Activated CD8-positive, alpha-beta memory T cell treated with anti-CD3 and anti-CD28 coated beads, Interleukin-2, amount 10 ng/mL, durations not matched to agents 7 days and 5 days (primary cell): ENCODE results near the gene NXPH2. TPM values are rescaled to one million over a fixed set of nuclear protein-coding genes. Genes with fewer than 3 reads are reported as not detected.
"Not testable (repeated sequence)": the region's sequence is repeated elsewhere in the genome, so short reads cannot be mapped to it uniquely, and the experiment has no call there.

ENCODE experiments used
- ATAC-seq: fragments of 150-1000 bp; cut with Tn5 transposase; one replicate; pipeline ENCODE4 v1.10.0; 2021; ENCODE audit warnings: moderate library complexity
- CTCF ChIA-PET: fragments of 350-600 bp; sonication (Branson Sonifier 250); formaldehyde crosslinking; loops from one replicate; lab custom pipeline; 2021; ENCODE audit warnings: antibody characterized with exemption; lab: Charles Lee
- DNase-seq: peaks from one replicate; pipeline ENCODE4 v3.0.0-alpha.2; 2020
- H3K27ac Mint-ChIP-seq: one replicate; pipeline ENCODE4 v1.8.0; 2021; ENCODE audit warnings: mild to moderate bottlenecking, mixed read lengths
- H3K27me3 Mint-ChIP-seq: one replicate; pipeline ENCODE4 v1.8.0; 2021; ENCODE audit warnings: mixed read lengths
- H3K36me3 Mint-ChIP-seq: one replicate; pipeline ENCODE4 v1.8.0; 2021; ENCODE audit warnings: mild to moderate bottlenecking, mixed read lengths
- H3K4me1 Mint-ChIP-seq: one replicate; pipeline ENCODE4 v1.8.0; 2021; ENCODE audit warnings: mixed read lengths
- H3K4me3 Mint-ChIP-seq: one replicate; pipeline ENCODE4 v1.8.0; 2021; ENCODE audit warnings: mild to moderate bottlenecking, moderate library complexity, mixed read lengths
- H3K9me3 Mint-ChIP-seq: one replicate; pipeline ENCODE4 v1.8.0; 2022; ENCODE audit warnings: low read depth, mixed read lengths
- total RNA-seq, 2 experiments: library from RNA; stranded (reverse); gene quantifications; one replicate each; pipeline ENCODE4 v1.2.3, GENCODE V29; 2021

Gene NXPH2
- total RNA-seq, 2 experiments from 2014 or later = not detected

- H3K4me3 Mint-ChIP-seq, CTCF ChIA-PET, H3K36me3 Mint-ChIP-seq, DNase-seq, ATAC-seq, H3K27me3 Mint-ChIP-seq, H3K27ac Mint-ChIP-seq, H3K4me1 Mint-ChIP-seq: not testable (repeated sequence)
- peaks cover 13% of the 10 kb centered on the region for H3K9me3 Mint-ChIP-seq
Observed at GRCh38 chr2:138737009-138737554, 43.1 kb downstream of the NXPH2 start.

DNA sequence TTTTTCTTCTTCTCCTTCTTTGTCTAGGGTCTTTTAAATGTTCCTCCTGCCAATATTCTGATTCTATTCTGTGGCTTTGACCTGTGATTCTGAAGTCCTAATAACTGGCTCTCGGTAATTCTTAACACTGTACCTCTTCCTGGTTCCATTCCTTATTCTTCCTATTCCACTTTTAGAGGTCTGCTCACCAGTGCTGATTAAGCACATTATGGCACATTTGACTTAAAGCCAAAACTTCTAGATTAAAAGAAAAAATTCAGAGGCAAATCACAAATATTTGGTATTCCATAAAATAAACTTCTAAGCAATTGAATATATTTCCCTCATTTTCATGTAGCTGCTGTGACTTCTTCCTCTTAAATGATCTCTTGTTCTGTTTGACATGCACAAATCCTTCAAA lies 47.5 kb downstream of the NXPH2 start:
- no peaks in the 10 kb centered on the region for H3K4me1 Mint-ChIP-seq
- H3K27ac Mint-ChIP-seq = no peak overlapping the region
- ATAC-seq (no peak), DNase-seq (no peak)
- H3K36me3 Mint-ChIP-seq = no peaks in the 10 kb centered on the region
- peaks cover 15% of the 10 kb centered on the region for H3K9me3 Mint-ChIP-seq
- H3K27me3 Mint-ChIP-seq = no peaks in the 10 kb centered on the region
- no peak overlapping the region for H3K4me3 Mint-ChIP-seq
- CTCF ChIA-PET = no interaction called here

- CTCF ChIA-PET = no interaction called here
- no peak for DNase-seq
- Mint-ChIP-seq H3K4me3 (no peak overlapping the region), H3K27ac (no peak overlapping the region), H3K4me1 (no peaks in the 10 kb centered on the region), H3K36me3 (no peaks in the 10 kb centered on the region), H3K9me3 (peaks cover 9% of the 10 kb centered on the region), H3K27me3 (no peaks in the 10 kb centered on the region)
- no peak for ATAC-seq
Observed at GRCh38 chr2:138730497-138731030, 49.6 kb downstream of the NXPH2 start.

DNA sequence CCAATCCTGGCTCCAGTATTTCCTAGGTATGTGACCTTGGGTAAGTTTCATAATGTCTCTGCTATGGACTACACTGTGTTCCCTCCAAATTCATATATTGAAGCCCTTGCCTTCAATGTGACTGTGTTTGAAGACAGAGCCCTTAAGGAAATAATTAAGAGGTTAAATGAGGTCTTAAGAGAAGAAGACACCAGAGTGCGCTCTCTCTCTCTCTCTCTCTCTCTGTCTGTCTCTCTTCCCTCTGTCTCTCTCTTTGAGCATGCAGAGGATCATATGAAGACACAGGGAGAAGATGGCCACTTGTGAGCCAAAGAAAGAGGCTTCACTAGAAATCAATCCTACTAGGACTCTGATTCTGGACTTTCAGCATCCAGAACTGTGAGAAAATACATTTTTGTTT lies 52.2 kb downstream of the NXPH2 start:
- ATAC-seq (no peak), DNase-seq (no peak)
- Mint-ChIP-seq H3K4me3 (no peak overlapping the region), H3K9me3 (peaks cover 2% of the 10 kb centered on the region), H3K27ac (no peak overlapping the region), H3K36me3 (no peaks in the 10 kb centered on the region), H3K27me3 (peaks cover 2% of the 10 kb centered on the region), H3K4me1 (no peaks in the 10 kb centered on the region)
- CTCF ChIA-PET = no interaction called here

DNA sequence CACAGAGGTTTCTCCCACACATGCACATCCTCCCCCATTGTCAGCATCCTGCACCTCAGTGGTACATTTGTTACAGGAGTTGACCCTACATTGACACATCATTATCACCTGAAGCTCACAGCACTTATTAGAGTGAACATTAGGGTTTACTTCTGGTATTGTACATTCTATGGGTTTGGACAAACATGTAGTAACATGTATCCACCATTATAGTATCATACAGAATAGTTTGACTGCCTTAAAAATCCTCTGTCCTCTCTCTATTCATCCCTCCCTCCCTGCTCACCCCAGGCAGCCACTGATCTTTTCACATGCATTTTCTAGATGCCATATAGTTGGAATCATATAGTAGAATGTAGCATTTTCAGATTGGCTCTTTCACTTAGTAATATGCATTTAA lies 53.5 kb downstream of the NXPH2 start:
- no peak for ATAC-seq
- H3K36me3 Mint-ChIP-seq = no peaks in the 10 kb centered on the region
- no peak overlapping the region for H3K4me3 Mint-ChIP-seq
- peaks cover 2% of the 10 kb centered on the region for H3K9me3 Mint-ChIP-seq
- H3K4me1 Mint-ChIP-seq = no peaks in the 10 kb centered on the region
- H3K27me3 Mint-ChIP-seq = peaks cover 2% of the 10 kb centered on the region
- CTCF ChIA-PET = no interaction called here
- H3K27ac Mint-ChIP-seq = no peak overlapping the region
- no peak for DNase-seq

- Mint-ChIP-seq H3K36me3 (no peaks in the 10 kb centered on the region), H3K4me3 (no peak overlapping the region), H3K9me3 (peaks cover 2% of the 10 kb centered on the region), H3K27me3 (peaks cover 2% of the 10 kb centered on the region), H3K4me1 (no peaks in the 10 kb centered on the region), H3K27ac (no peak overlapping the region)
- no peak for DNase-seq
- CTCF ChIA-PET = no interaction called here
- ATAC-seq = no peak
Observed at GRCh38 chr2:138724729-138725459, 55.3 kb downstream of the NXPH2 start.

DNA sequence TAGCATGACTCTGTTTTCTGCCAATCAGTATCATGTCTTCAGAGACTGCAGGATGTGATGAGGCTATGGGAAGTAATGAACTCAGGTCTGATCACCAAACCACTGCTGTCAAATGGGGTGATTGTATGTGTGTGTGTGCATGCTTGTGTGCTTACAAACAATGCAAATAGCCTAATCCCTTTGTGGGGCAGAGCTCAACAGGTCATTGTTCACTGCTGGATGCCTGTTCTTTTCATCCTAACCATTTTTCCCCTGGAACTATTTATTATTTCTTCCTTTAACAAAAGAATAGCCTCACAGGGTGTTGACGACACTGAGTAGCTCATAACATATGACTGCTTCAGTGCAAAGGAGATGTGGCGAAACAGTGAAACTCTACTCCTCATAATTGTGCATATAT lies 55.9 kb downstream of the NXPH2 start:
- Mint-ChIP-seq H3K27ac (no peak overlapping the region), H3K27me3 (peaks cover 2% of the 10 kb centered on the region), H3K4me3 (no peak overlapping the region), H3K9me3 (no peaks in the 10 kb centered on the region), H3K4me1 (no peaks in the 10 kb centered on the region), H3K36me3 (no peaks in the 10 kb centered on the region)
- ATAC-seq (no peak), DNase-seq (no peak)
- CTCF ChIA-PET = no interaction called here

DNA sequence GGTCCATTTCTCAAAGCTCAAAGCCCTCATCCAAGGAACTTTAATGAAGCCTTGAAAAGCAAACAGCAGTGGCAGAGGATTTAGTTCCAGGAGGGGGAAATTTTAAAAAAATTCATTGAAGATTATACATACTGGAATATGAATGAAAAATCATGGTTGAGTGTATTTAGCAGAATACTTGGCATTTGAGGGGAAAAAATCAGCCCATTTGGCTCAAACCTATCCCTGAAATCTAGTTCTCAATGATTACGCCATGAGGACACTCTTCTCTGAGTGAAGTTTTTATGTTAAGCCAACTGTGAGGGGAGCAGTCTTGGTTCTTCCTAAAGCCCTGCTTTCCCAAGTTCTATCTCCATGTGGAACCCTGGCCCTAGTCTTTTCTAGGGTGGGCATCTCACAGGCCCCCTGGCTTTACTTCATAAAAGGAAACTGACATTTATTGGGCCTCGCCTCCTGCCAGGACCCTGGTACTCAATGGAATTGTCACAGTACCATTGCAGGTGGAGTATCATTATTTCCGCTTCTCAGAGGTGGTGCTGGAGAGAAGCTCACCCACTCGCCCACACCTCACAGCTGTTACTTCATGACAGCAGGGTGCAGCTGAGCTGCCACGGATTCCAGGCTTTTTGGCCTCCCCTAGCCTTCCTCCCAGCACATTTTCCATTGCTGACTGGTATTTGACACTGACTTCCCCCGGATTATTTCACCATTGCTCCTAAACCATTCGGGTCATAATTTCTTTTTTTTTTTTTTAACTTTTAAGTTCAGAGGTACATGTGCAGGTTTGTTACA lies 56.8 kb downstream of the NXPH2 start:
- no peak overlapping the region for H3K27ac Mint-ChIP-seq
- CTCF ChIA-PET = no interaction called here
- no peaks in the 10 kb centered on the region for H3K36me3 Mint-ChIP-seq

GRCh38 chr2:138722316-138722715 lies 57.9 kb downstream of the NXPH2 start:
- H3K27me3 Mint-ChIP-seq = peaks cover 5% of the 10 kb centered on the region
- no peaks in the 10 kb centered on the region for H3K9me3 Mint-ChIP-seq
- no peak overlapping the region for H3K4me3 Mint-ChIP-seq
- CTCF ChIA-PET = no interaction called here
- no peak for ATAC-seq
- H3K36me3 Mint-ChIP-seq = no peaks in the 10 kb centered on the region
- no peak overlapping the region for H3K27ac Mint-ChIP-seq
- no peaks in the 10 kb centered on the region for H3K4me1 Mint-ChIP-seq
- no peak for DNase-seq

More for the DNA sequence above, 56.8 kb downstream of the NXPH2 start:
- Mint-ChIP-seq H3K27me3 (peaks cover 2% of the 10 kb centered on the region), H3K9me3 (no peaks in the 10 kb centered on the region), H3K4me3 (no peak overlapping the region), H3K4me1 (no peaks in the 10 kb centered on the region)
- DNase-seq = no peak
- ATAC-seq = no peak

GRCh38 chr2:138720035-138720838 lies 60.0 kb downstream of the NXPH2 start:
- DNase-seq (no peak), ATAC-seq (no peak)
- Mint-ChIP-seq H3K4me3 (no peak overlapping the region), H3K4me1 (no peaks in the 10 kb centered on the region), H3K27me3 (peaks cover 5% of the 10 kb centered on the region), H3K9me3 (no peaks in the 10 kb centered on the region), H3K27ac (no peak overlapping the region), H3K36me3 (no peaks in the 10 kb centered on the region)
- CTCF ChIA-PET = no interaction called here

GRCh38 chr2:138718405-138718804 lies 61.8 kb downstream of the NXPH2 start:
- Mint-ChIP-seq H3K36me3 (no peaks in the 10 kb centered on the region), H3K27ac (no peak overlapping the region), H3K4me1 (no peaks in the 10 kb centered on the region), H3K4me3 (no peak overlapping the region), H3K9me3 (no peaks in the 10 kb centered on the region), H3K27me3 (peaks cover 3% of the 10 kb centered on the region)
- ATAC-seq (no peak), DNase-seq (no peak)
- CTCF ChIA-PET = no interaction called here

DNA sequence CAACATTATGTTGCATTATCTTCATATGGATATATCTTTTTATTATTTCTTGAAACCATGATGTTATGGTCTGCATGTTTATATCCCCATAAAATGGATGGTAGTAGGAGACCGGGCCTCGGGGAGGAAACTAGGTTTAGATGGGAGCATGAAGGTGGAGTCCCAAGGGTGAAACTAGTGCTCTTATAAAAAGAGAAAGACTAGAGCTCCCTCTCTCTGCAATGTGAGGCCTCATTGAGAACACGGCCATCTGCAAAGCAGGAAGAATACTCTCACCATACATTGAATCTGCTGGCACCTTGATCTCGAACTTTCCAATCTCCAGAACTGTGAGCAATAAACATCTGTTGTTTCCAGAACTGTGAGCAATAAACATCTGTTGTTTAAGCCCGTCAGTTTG lies 64.0 kb downstream of the NXPH2 start:
- no peak overlapping the region for H3K4me3 Mint-ChIP-seq
- CTCF ChIA-PET = no interaction called here
- peaks cover 6% of the 10 kb centered on the region for H3K4me1 Mint-ChIP-seq
- no peaks in the 10 kb centered on the region for H3K36me3 Mint-ChIP-seq
- H3K27ac Mint-ChIP-seq = no peak overlapping the region
- no peaks in the 10 kb centered on the region for H3K9me3 Mint-ChIP-seq
- peaks cover 3% of the 10 kb centered on the region for H3K27me3 Mint-ChIP-seq
- no peak for ATAC-seq
- DNase-seq = no peak

GRCh38 chr2:138713504-138713903 lies 66.7 kb downstream of the NXPH2 start:
- no peaks in the 10 kb centered on the region for H3K9me3 Mint-ChIP-seq
- DNase-seq (no peak), ATAC-seq (no peak)
- H3K27me3 Mint-ChIP-seq = peaks cover 3% of the 10 kb centered on the region
- CTCF ChIA-PET = no interaction called here
- H3K4me3 Mint-ChIP-seq = no peak overlapping the region
- peaks cover 6% of the 10 kb centered on the region for H3K4me1 Mint-ChIP-seq
- no peak overlapping the region for H3K27ac Mint-ChIP-seq
- no peaks in the 10 kb centered on the region for H3K36me3 Mint-ChIP-seq
